Femur (tissue), 1 donor: ENCODE data around the gene ACSBG1.

Source experiments
- DNase-seq: peaks from one replicate; pipeline ENCODE4 v3.0.0-alpha.2; 2017

Gene ACSBG1

GRCh38 chr15:78201281-78202190, 32.8 kb downstream of the ACSBG1 start:
- no peak for DNase-seq

- DNase-seq, result no peak
Observed at GRCh38 chr15:78200276-78200930, 34.0 kb downstream of the ACSBG1 start.

- no peak for DNase-seq
Observed at GRCh38 chr15:78197632-78198031, 36.7 kb downstream of the ACSBG1 start.

- DNase-seq, result no peak
Observed at GRCh38 chr15:78195735-78196201, 38.6 kb downstream of the ACSBG1 start.

- DNase-seq, result no peak
Observed at GRCh38 chr15:78194568-78194925, 39.8 kb downstream of the ACSBG1 start.

GRCh38 chr15:78193731-78194567, 40.4 kb downstream of the ACSBG1 start:
- no peak for DNase-seq

GRCh38 chr15:78192826-78193594, 41.4 kb downstream of the ACSBG1 start:
- no peak for DNase-seq

GRCh38 chr15:78182821-78183220, 51.5 kb downstream of the ACSBG1 start:
- DNase-seq, result no peak

- DNase-seq, result no peak
Observed at GRCh38 chr15:78182336-78182700, 52.0 kb downstream of the ACSBG1 start.

- no peak for DNase-seq
Observed at GRCh38 chr15:78179906-78180305, 54.5 kb downstream of the ACSBG1 start.

GRCh38 chr15:78179286-78179840, 55.0 kb downstream of the ACSBG1 start:
- no peak for DNase-seq

- no peak for DNase-seq
Observed at GRCh38 chr15:78178064-78178463, 56.3 kb downstream of the ACSBG1 start.

GRCh38 chr15:78177447-78177873, 56.9 kb downstream of the ACSBG1 start:
- no peak for DNase-seq

- DNase-seq, result no peak
Observed at GRCh38 chr15:78175330-78175729, 59.0 kb downstream of the ACSBG1 start.

- no peak for DNase-seq
Observed at GRCh38 chr15:78174401-78174800, 60.0 kb downstream of the ACSBG1 start.

GRCh38 chr15:78171864-78172472, 62.4 kb downstream of the ACSBG1 start:
- no peak for DNase-seq

GRCh38 chr15:78170848-78171773, 63.3 kb downstream of the ACSBG1 start:
- no peak for DNase-seq

- DNase-seq, result no peak
Observed at GRCh38 chr15:78168608-78169007, 65.8 kb downstream of the ACSBG1 start.

GRCh38 chr15:78167227-78167888, 67.0 kb downstream of the ACSBG1 start:
- no peak for DNase-seq

- DNase-seq, result no peak
Observed at GRCh38 chr15:78164010-78164409, 70.4 kb downstream of the ACSBG1 start.
